HepG2 (cell line): ENCODE results near the gene TSPAN7. TPM values are rescaled to one million over a fixed set of nuclear protein-coding genes. Genes with fewer than 3 reads are reported as not detected.

Experiments used
- ATAC-seq: fragments of 200-7000 bp; cut with Tn5 transposase; 3 replicates; pipeline ENCODE4 v1.9.1; 2020; ENCODE audit warnings: mild to moderate bottlenecking, moderate library complexity
- BruUV-seq: library from RNA; stranded (reverse); fragments of 400-500 nt; replicated peaks from 2 replicates; lab custom pipeline; 2021; lab: Mats Ljungman, UMichigan
- CTCF ChIA-PET: fragments of 300-600 bp; formaldehyde crosslinking; extraction: SDS; loops from one replicate; lab custom pipeline; 2021; ENCODE audit warnings: low total read pairs, inconsistent platforms, low intra/inter-chr PET ratio; lab: Yijun Ruan, JAX
- POLR2A ChIA-PET: fragments of 350-600 bp; sonication (Branson Sonifier 250); formaldehyde crosslinking; loops from one replicate; lab custom pipeline; 2020; ENCODE audit warnings: antibody characterized with exemption, inconsistent platforms; lab: Yijun Ruan, JAX
- DNase-seq: peaks from one replicate; pipeline ENCODE4 v3.0.0-alpha.2; 2015; ENCODE audit warnings: low spot score
- FAIRE-seq: peaks from 3 replicates; lab custom pipeline; 2011; peaks lifted over from hg19 to GRCh38; lab: Jason Lieb, UNC
- H2AFZ ChIP-seq: one replicate; pipeline ENCODE4 v1.6.1; 2011; ENCODE audit warnings: low read length, inconsistent platforms
- H3K27ac ChIP-seq: fragments of 300-600 bp; 3 replicates; pipeline ENCODE4 v1.8.0; 2011; ENCODE audit warnings: mixed run types, mild to moderate bottlenecking, mixed read lengths, low read length, inconsistent platforms; ENCODE audit not compliant: insufficient read depth; ENCODE audit errors: extremely low read length
- H3K27me3 ChIP-seq, 2 experiments: fragments of 200-600 bp in 1 of 2; 2 replicates in 1 of 2; 3 replicates in 1 of 2; pipeline versions ENCODE4 v1.6.0 to v1.8.0; 2011; ENCODE audit warnings: low read length in 2 of 2, mild to moderate bottlenecking in 2 of 2, moderate library complexity in 2 of 2, inconsistent platforms in 1 of 2; ENCODE audit not compliant: insufficient read depth in 2 of 2, control insufficient read depth in 1 of 2
- H3K36me3 ChIP-seq, 2 experiments: fragments of 200-600 bp in 1 of 2; replicated peaks in 1 of 2; 2 replicates in 1 of 2; 3 replicates in 1 of 2; pipeline versions ENCODE4 v1.5.1 to v1.8.0; 2011; ENCODE audit warnings: low read length in 2 of 2, inconsistent platforms in 1 of 2; ENCODE audit not compliant: insufficient read depth in 2 of 2, control insufficient read depth in 1 of 2
- H3K4me1 ChIP-seq: 2 replicates; pipeline ENCODE4 v1.5.1; 2012; ENCODE audit warnings: low read length, inconsistent platforms; ENCODE audit not compliant: insufficient read depth
- H3K4me2 ChIP-seq: 2 replicates; pipeline ENCODE4 v1.6.0; 2011; ENCODE audit warnings: low read depth, low read length, inconsistent platforms
- H3K4me3 ChIP-seq, 3 experiments: fragments of 200-600 bp in 1 of 3; sonication (generic), shearing (Covaris generic) in 1 of 3; replicated peaks in 1 of 3; 2 replicates each; pipeline ENCODE4 v1.5.1; 2011 to 2016; ENCODE audit warnings: low read length in 3 of 3, inconsistent platforms in 2 of 3, low read depth in 2 of 3, mild to moderate bottlenecking in 2 of 3, control low read depth in 1 of 3, mixed read lengths in 1 of 3; ENCODE audit not compliant: insufficient read depth in 1 of 3
- H3K79me2 ChIP-seq: one replicate; pipeline ENCODE4 v1.6.1; 2011; ENCODE audit warnings: low read length, inconsistent platforms; ENCODE audit not compliant: insufficient read depth
- H3K9ac ChIP-seq: 2 replicates; pipeline ENCODE4 v1.6.0; 2011; ENCODE audit warnings: mild to moderate bottlenecking, low read depth, low read length, inconsistent platforms; ENCODE audit not compliant: insufficient read depth
- H3K9me3 ChIP-seq: 2 replicates; pipeline ENCODE4 v1.5.1; 2012; ENCODE audit warnings: mild to moderate bottlenecking, low read length
- H4K20me1 ChIP-seq: 2 replicates; pipeline ENCODE4 v1.6.0; 2011; ENCODE audit warnings: inconsistent platforms, mild to moderate bottlenecking, low read length, moderate library complexity; ENCODE audit not compliant: insufficient read depth
- ATF5 ChIP-seq: sonication (generic); formaldehyde crosslinking; IDR thresholded peaks from 2 replicates; pipeline ENCODE4 v1.4.0; 2020; ENCODE audit warnings: mild to moderate bottlenecking, low read depth, missing genetic modification reagents
- CREM ChIP-seq, 2 experiments: sonication (generic) in 1 of 2; formaldehyde crosslinking in 1 of 2; IDR thresholded peaks; 2 replicates each; pipeline versions ENCODE4 v1.4.0 to v1.6.1; 2016 to 2020; ENCODE audit warnings: antibody characterized with exemption in 1 of 2, mild to moderate bottlenecking in 1 of 2, missing genetic modification reagents in 1 of 2
- FOXO4 ChIP-seq: sonication (generic); formaldehyde crosslinking; conservative IDR thresholded peaks from 2 replicates; pipeline ENCODE4 v1.8.1; 2023; ENCODE audit warnings: missing genetic modification reagents
- GMEB1 ChIP-seq: sonication (generic); formaldehyde crosslinking; IDR thresholded peaks from 2 replicates; pipeline ENCODE4 v1.5.1; 2020; ENCODE audit warnings: missing genetic modification reagents, mild to moderate bottlenecking, borderline replicate concordance
- GZF1 ChIP-seq: sonication (generic); formaldehyde crosslinking; IDR thresholded peaks from 2 replicates; pipeline ENCODE4 v1.5.1; 2020; ENCODE audit warnings: mild to moderate bottlenecking, missing genetic modification reagents
- HDAC6 ChIP-seq: fragments of 200-600 bp; sonication (generic); IDR thresholded peaks from 2 replicates; pipeline ENCODE4 v1.7.0; 2017; ENCODE audit warnings: mild to moderate bottlenecking, antibody characterized with exemption, low read length, low read depth
- KAT7 ChIP-seq: IDR thresholded peaks from 2 replicates; pipeline ENCODE4 v1.6.1; 2018; ENCODE audit warnings: borderline replicate concordance, missing compliant biosample characterization
- KDM5B ChIP-seq: sonication (generic); formaldehyde crosslinking; IDR thresholded peaks from 2 replicates; pipeline ENCODE4 v1.4.0; 2020; ENCODE audit warnings: missing genetic modification reagents, mild to moderate bottlenecking, borderline replicate concordance
- MIER3 ChIP-seq: IDR thresholded peaks from 2 replicates; pipeline ENCODE4 v1.6.1; 2016; ENCODE audit warnings: missing compliant biosample characterization, borderline replicate concordance
- MXI1 ChIP-seq: IDR thresholded peaks from 3 replicates; pipeline ENCODE4 v1.6.1; 2012; ENCODE audit warnings: low read depth, low read length, inconsistent platforms, borderline replicate concordance
- NKX3-1 ChIP-seq: sonication (generic); formaldehyde crosslinking; IDR thresholded peaks from 2 replicates; pipeline ENCODE4 v1.5.0; 2020; ENCODE audit warnings: missing genetic modification reagents
- TAF1 ChIP-seq: sonication (generic); formaldehyde crosslinking; IDR thresholded peaks from 2 replicates; pipeline ENCODE4 v1.4.0; 2020; ENCODE audit warnings: missing genetic modification reagents
- TERF1 ChIP-seq: sonication (generic); formaldehyde crosslinking; IDR thresholded peaks from 2 replicates; pipeline ENCODE4 v1.8.0; 2022; ENCODE audit warnings: mild to moderate bottlenecking, missing genetic modification reagents, moderate library complexity
- ZNF124 ChIP-seq: sonication (generic); formaldehyde crosslinking; IDR thresholded peaks from 2 replicates; pipeline ENCODE4 v1.4.0; 2020; ENCODE audit warnings: missing genetic modification reagents
- ZNF296 ChIP-seq: sonication (generic); formaldehyde crosslinking; conservative IDR thresholded peaks from 2 replicates; pipeline ENCODE4 v1.5.0; 2020; ENCODE audit warnings: mild to moderate bottlenecking, missing genetic modification reagents
- ZNF614 ChIP-seq: IDR thresholded peaks from 2 replicates; pipeline ENCODE4 v1.6.1; 2018; ENCODE audit warnings: missing biosample characterization, missing genetic modification reagents, inconsistent platforms, borderline replicate concordance
- ZNF7 ChIP-seq: IDR thresholded peaks from 2 replicates; pipeline ENCODE4 v1.6.1; 2016; ENCODE audit warnings: missing biosample characterization, missing genetic modification reagents
- ZNF784 ChIP-seq: sonication (generic); formaldehyde crosslinking; IDR thresholded peaks from 2 replicates; pipeline ENCODE4 v1.5.1; 2020; ENCODE audit warnings: missing genetic modification reagents, mild to moderate bottlenecking, borderline replicate concordance
- ZSCAN9 ChIP-seq: IDR thresholded peaks from 2 replicates; pipeline ENCODE4 v1.6.1; 2016; ENCODE audit warnings: borderline replicate concordance
- WGBS: methylation state at CpG from one replicate; pipeline ENCODE4 v1.1.6; 2017; ENCODE audit warnings: low lambda C conversion rate; 5-methylcytosine and 5-hydroxymethylcytosine counted together
- in situ Hi-C: cut with HindIII; loops from 2 replicates; pipeline ENCODE4 v1.10.0; 2017; ENCODE audit warnings: low pct_unique_long_range_greater_than_20kb; ENCODE audit not compliant: extremely low pct_ligation_motif_present
- intact Hi-C: fragments of 100-400 bp; cut with micrococcal nuclease; formaldehyde crosslinking; loops from one replicate; pipeline ENCODE4 v1.10.0; 2022; ENCODE audit not compliant: unreplicated experiment
- polyA plus RNA-seq, 8 experiments: library from polyadenylated mRNA; depleted of rRNA in 3 of 8; stranded (reverse) in 7 of 8; unstranded in 1 of 8; fragments of >200 nt; fragmentation: Illumina TruSeq in 4 of 8; extraction: Trizol in 4 of 8; gene quantifications; 2 replicates each; pipeline versions ENCODE4 v1.2.1 to v1.2.3, GENCODE V29; 2011 to 2016; ENCODE audit warnings: low read depth in 4 of 8, missing spikeins in 1 of 8, mixed read lengths in 1 of 8; ENCODE audit not compliant: insufficient read depth in 1 of 8
- total RNA-seq, 5 experiments: library from RNA; depleted of rRNA; stranded (reverse); fragments of >200 nt; fragmentation: Illumina TruSeq; extraction: Trizol; gene quantifications; 2 replicates each; pipeline ENCODE4 v1.2.3, GENCODE V29; 2016; ENCODE audit warnings: low read depth in 1 of 5

The TSPAN7 gene
- total and polyA plus RNA-seq, 2 of the 13 experiments (the other 11 are each of a cell fraction or from before 2014, with no cell fraction given), result 21.4 to 47.1 TPM

- TF ChIP-seq ZNF7 (no peak), ATF5 (CRISPR knock-in tag) (no peak), HDAC6 (no peak), KAT7 (no peak), TERF1 (CRISPR knock-in tag) (no peak), ZSCAN9 (CRISPR knock-in tag) (no peak), TAF1 (CRISPR knock-in tag) (no peak), MIER3 (no peak), GMEB1 (CRISPR knock-in tag) (no peak), MXI1 (no peak), ZNF124 (CRISPR knock-in tag) (no peak)
- TF ChIP-seq, all 625 proteins: peak for 0
Observed at GRCh38 chrX:38575888-38576287, 14.5 kb downstream of the TSPAN7 start (continued).

GRCh38 chrX:38577738-38578137 is 16.4 kb downstream of the TSPAN7 start:
- Histone ChIP-seq H2AFZ (no peak overlapping the region), H3K4me3 (no peak overlapping the region), H3K4me1 (peaks cover 38% of the 10 kb centered on the region), H3K36me3 (no peaks in the 10 kb centered on the region), H3K9ac (no peak overlapping the region), H3K9me3 (no peaks in the 10 kb centered on the region), H3K4me2 (peak overlapping the region; percentile 51), H3K27ac (no peak overlapping the region), H3K27me3 (no peaks in the 10 kb centered on the region), H4K20me1 (no peaks in the 10 kb centered on the region), H3K79me2 (no peaks in the 10 kb centered on the region)
- in situ Hi-C loops, result no loop called here
- DNase-seq, result no peak
- peak; percentile 75 for ATAC-seq
- ChIA-PET POLR2A (no interaction called here), CTCF (no interaction called here)
- 70% methylated on average over 2 of the region's 3 CpGs for WGBS
- no peak for FAIRE-seq
- intact Hi-C loops, result no loop called here
- BruUV-seq, result no TSS peak
- TF ChIP-seq ZNF784 (CRISPR knock-in tag), result no peak
- TF ChIP-seq NKX3-1 (CRISPR knock-in tag), result no peak
- TF ChIP-seq ZNF614 (CRISPR knock-in tag), result no peak
- no peak for TF ChIP-seq CREM (IDR thresholded peaks at IDR 0.05)
- no peak for TF ChIP-seq CREM (CRISPR knock-in tag; IDR thresholded peaks at IDR 0.05)
- no peak for TF ChIP-seq FOXO4 (CRISPR knock-in tag)
- no peak for TF ChIP-seq GZF1 (CRISPR knock-in tag)
- TF ChIP-seq KDM5B (CRISPR knock-in tag), result no peak
- no peak for TF ChIP-seq ZNF296 (CRISPR knock-in tag)
